Measurements from ENCODE around the gene CDC42EP3. TPM values are rescaled to one million over a fixed set of nuclear protein-coding genes. Genes with fewer than 3 reads are reported as not detected.

CDC42EP3 gene
- total RNA-seq, 1 donor from 2014 or later, result 65.5 TPM

DNA sequence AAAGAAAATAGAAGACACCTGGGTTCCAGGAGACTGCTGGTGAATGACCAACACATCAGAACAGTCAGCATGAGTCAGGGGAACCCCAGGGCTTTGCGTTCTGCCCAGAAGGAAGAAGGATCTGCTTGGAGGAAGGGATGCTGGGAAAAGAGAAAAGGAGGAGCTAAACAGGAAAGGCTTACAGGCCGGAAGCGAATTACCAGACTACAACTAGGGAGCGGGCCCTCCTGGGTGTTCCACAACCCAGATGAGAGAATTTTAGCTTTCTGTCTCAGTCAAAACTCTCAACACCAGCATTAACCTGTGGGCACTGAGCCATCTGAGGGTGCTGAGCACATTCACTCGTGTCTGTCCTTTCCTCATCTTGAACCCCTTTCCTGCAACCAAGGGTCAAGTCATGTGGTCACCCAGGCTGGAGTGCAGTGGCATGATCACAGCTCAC, 19.2 kb downstream of the CDC42EP3 start:
- Histone ChIP-seq H3K4me3 (no peak overlapping the region), H3K36me3 (peaks cover 0 to 6% of the 10 kb centered on the region in 2 donors), H3K27ac (peak overlapping the region; percentile 78 to 84), H3K4me1 (peaks cover 34 to 64% of the 10 kb centered on the region in 2 donors), H3K27me3 (no peaks in the 10 kb centered on the region), H3K9me3 (no peaks in the 10 kb centered on the region)
- TF ChIP-seq, protein P1, sequence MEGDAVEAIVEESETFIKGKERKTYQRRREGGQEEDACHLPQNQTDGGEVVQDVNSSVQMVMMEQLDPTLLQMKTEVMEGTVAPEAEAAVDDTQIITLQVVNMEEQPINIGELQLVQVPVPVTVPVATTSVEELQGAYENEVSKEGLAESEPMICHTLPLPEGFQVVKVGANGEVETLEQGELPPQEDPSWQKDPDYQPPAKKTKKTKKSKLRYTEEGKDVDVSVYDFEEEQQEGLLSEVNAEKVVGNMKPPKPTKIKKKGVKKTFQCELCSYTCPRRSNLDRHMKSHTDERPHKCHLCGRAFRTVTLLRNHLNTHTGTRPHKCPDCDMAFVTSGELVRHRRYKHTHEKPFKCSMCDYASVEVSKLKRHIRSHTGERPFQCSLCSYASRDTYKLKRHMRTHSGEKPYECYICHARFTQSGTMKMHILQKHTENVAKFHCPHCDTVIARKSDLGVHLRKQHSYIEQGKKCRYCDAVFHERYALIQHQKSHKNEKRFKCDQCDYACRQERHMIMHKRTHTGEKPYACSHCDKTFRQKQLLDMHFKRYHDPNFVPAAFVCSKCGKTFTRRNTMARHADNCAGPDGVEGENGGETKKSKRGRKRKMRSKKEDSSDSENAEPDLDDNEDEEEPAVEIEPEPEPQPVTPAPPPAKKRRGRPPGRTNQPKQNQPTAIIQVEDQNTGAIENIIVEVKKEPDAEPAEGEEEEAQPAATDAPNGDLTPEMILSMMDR (IDR thresholded peaks at IDR 0.05), result no peak
- DNase-seq (ENCODE audit: low spot score in 2 of 2), result no peak
- intact Hi-C loops (cut with DNase I), result no loop called here

DNA sequence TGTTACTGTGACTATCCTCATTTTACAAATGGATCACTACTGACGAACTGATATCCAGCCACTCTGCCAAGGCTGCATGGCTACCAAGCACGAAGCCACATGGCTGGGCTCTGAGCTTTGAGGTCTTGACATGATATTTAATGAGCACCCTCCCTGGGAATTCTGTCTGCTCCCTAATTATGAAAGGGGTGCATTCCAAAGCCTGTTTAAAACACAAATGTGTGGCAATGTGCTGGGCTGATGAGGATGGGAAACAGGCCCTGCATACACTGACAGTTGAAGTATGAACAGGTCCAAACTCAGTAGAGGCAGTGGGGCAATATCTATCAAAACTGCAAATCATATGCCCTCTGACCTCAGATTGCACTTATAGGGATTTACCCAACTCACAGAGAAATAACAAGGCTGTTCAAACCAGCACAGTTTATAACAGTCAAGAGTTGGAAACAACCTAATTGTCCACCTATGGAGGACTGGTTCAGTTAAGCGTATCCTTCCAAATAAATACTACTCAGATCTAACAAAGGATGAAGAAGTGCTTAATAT, 20.8 kb downstream of the CDC42EP3 start:
- H3K4me1 ChIP-seq, result peaks cover 27 to 52% of the 10 kb centered on the region in 2 donors
- peak overlapping the region in 1 of 2 donors; percentile 46 for H3K27ac ChIP-seq
- no peak overlapping the region for H3K4me3 ChIP-seq
- H3K27me3 ChIP-seq, result no peaks in the 10 kb centered on the region
- DNase-seq (ENCODE audit: low spot score in 2 of 2), result no peak
- no peaks in the 10 kb centered on the region for H3K9me3 ChIP-seq
- TF ChIP-seq, protein P1 (IDR thresholded peaks at IDR 0.05), result no peak
- intact Hi-C loops (cut with DNase I), result no loop called here
- peaks cover 5 to 12% of the 10 kb centered on the region in 2 donors for H3K36me3 ChIP-seq

DNA sequence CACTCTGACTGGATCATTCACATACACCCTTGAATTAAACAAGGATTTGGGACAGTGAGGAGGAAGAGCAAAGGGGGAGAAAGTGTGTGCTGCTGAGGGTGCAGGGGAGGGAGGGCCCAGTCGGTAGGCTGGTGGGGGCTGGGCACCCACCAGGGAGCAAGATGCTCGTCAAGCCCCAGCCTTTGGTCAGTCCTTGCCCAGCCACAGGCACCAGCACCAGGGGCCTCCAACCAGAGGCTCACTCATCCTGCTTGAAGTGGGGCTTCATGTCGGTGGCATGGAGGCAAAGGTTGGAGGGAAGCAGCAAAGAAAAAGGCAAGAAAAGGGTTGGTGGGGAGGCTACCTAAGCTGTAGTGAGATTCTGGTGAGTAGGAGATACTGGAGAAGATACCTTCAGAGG, 21.9 kb downstream of the CDC42EP3 start:
- Histone ChIP-seq H3K27me3 (no peaks in the 10 kb centered on the region), H3K4me3 (no peak overlapping the region), H3K27ac (peak overlapping the region; percentile 17 to 62), H3K36me3 (peaks cover 5 to 23% of the 10 kb centered on the region in 2 donors), H3K9me3 (no peaks in the 10 kb centered on the region), H3K4me1 (peaks cover 20 to 49% of the 10 kb centered on the region in 2 donors)
- no peak for DNase-seq (ENCODE audit: low spot score in 2 of 2)
- intact Hi-C loops (cut with DNase I), result no loop called here
- TF ChIP-seq, protein P1 (IDR thresholded peaks at IDR 0.05), result no peak

DNA sequence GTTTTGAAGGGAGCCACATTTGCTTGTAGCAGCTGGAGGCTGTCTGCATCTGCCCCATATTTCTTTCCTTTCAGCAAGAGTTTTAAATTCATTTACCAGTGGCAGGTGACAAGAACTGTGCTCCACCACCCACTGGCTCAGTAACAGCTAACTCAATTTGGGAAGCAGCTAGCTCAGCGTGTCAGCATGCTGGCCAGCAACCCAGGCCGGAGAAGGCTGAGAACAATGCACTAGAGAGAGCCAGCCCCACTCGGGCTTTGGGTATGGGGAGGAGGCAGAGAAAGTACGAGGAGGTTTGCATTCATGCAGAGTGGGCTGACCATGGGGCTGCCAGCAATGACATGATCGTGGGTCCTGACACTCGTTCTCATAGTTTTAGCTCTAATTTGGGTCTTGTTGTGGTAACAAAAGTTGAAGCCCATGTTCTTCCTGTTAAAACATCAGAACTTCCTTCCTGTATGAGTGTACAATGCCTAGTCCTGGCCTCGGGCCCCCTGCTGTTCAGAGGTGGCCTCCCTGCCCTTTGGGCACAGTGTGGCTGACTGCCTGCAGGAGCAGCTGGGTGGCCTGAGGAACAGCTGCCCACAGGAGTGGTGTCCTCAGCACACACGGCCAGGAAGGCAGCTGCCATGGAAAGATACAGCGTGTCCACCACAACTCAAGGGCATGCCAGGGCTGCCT, 23.0 kb downstream of the CDC42EP3 start:
- Histone ChIP-seq H3K4me1 (peaks cover 12 to 40% of the 10 kb centered on the region in 2 donors), H3K36me3 (peaks cover 14 to 25% of the 10 kb centered on the region in 2 donors), H3K4me3 (no peak overlapping the region), H3K9me3 (no peaks in the 10 kb centered on the region), H3K27ac (peak overlapping the region; percentile 62 to 66), H3K27me3 (no peaks in the 10 kb centered on the region)
- TF ChIP-seq, protein P1 (IDR thresholded peaks at IDR 0.05), result peak in 1 of 3 experiments; percentile 9
- peak; percentile 63 to 82 for DNase-seq (ENCODE audit: low spot score in 2 of 2)
- intact Hi-C loops (cut with DNase I), result no loop called here

DNA sequence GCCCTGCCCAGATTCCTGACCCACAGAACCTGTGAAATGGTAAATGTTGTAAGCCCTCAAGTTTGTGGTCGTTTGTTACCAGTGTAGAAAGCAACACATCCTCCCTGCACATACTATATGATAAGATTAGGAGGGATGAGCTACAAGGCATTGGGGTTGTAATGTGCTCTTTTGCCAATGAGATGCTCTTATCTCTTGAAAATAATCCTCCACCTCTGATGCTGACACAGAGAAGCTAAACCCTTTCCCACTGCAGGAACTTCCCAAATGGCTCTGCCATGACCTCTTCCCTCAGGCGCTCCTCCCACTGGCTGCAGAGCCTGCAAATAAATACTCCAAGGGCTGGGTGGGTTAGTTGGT, 23.5 kb downstream of the CDC42EP3 start:
- H3K27me3 ChIP-seq, result no peaks in the 10 kb centered on the region
- H3K9me3 ChIP-seq, result no peaks in the 10 kb centered on the region
- H3K27ac ChIP-seq, result peak overlapping the region; percentile 62 to 66
- intact Hi-C loops (cut with DNase I), result no loop called here
- DNase-seq (ENCODE audit: low spot score in 2 of 2), result no peak
- H3K4me3 ChIP-seq, result no peak overlapping the region
- peaks cover 8 to 37% of the 10 kb centered on the region in 2 donors for H3K4me1 ChIP-seq
- peaks cover 16 to 30% of the 10 kb centered on the region in 2 donors for H3K36me3 ChIP-seq
- TF ChIP-seq, protein P1 (IDR thresholded peaks at IDR 0.05), result no peak

Measured in ascending aorta (tissue), 2 donors.